Testis (tissue), 2 donors: Measurements from ENCODE around the gene PCP2.

Experiments
- CTCF ChIP-seq, 3 experiments: fragments of 450-650 bp in 2 of 3; fragments of 200-600 bp in 1 of 3; sonication (generic) in 1 of 3; IDR thresholded peaks; one replicate each; pipeline ENCODE4 v1.5.1; 2016 to 2019; ENCODE audit warnings: antibody characterized with exemption in 3 of 3, mild to moderate bottlenecking in 2 of 3, moderate library complexity in 1 of 3
- POLR2A ChIP-seq: fragments of 450-650 bp; IDR thresholded peaks from one replicate; pipeline ENCODE4 v1.6.1; 2017; ENCODE audit warnings: antibody characterized with exemption, mild to moderate bottlenecking, moderate library complexity

- no peak for TF ChIP-seq POLR2A
- TF ChIP-seq CTCF (IDR thresholded peaks at IDR 0.05) = no peak
Observed at GRCh38 chr19:7669641-7670040, 36.1 kb upstream of the PCP2 start.
